Neutrophil (primary cell): ENCODE data around the gene OTUD5.

Source experiments
- H3K27ac ChIP-seq: fragments of 200-600 bp; sonication (generic); 2 replicates; pipeline ENCODE4 v1.5.1; 2016; ENCODE audit warnings: mild to moderate bottlenecking, moderate library complexity
- H3K27me3 ChIP-seq: fragments of 200-600 bp; sonication (generic); 2 replicates; pipeline ENCODE4 v1.6.0; 2016; ENCODE audit warnings: mild to moderate bottlenecking
- H3K36me3 ChIP-seq: fragments of 200-600 bp; sonication (generic); 2 replicates; pipeline ENCODE4 v1.5.1; 2017
- H3K4me1 ChIP-seq, 2 experiments: fragments of 200-600 bp in 1 of 2; sonication (generic) in 1 of 2; 1 replicate in 1 of 2; 2 replicates in 1 of 2; pipeline versions ENCODE4 v1.5.1 to v1.6.1; 2013 to 2016; ENCODE audit warnings: low read depth in 1 of 2, low read length in 1 of 2, mild to moderate bottlenecking in 1 of 2, moderate library complexity in 1 of 2; ENCODE audit not compliant: control insufficient read depth in 1 of 2, insufficient read depth in 1 of 2
- H3K4me3 ChIP-seq, 2 experiments: fragments of 200-600 bp in 1 of 2; sonication (generic) in 1 of 2; 1 replicate in 1 of 2; 2 replicates in 1 of 2; pipeline ENCODE4 v1.5.1; 2013 to 2016; ENCODE audit warnings: low read depth in 1 of 2, low read length in 1 of 2, mild to moderate bottlenecking in 1 of 2, moderate library complexity in 1 of 2
- H3K9me3 ChIP-seq: fragments of 200-600 bp; sonication (generic); 2 replicates; pipeline ENCODE4 v1.5.1; 2016
- CTCF ChIP-seq: fragments of 200-600 bp; sonication (generic); IDR thresholded peaks from 2 replicates; pipeline ENCODE4 v1.5.1; 2016; ENCODE audit warnings: antibody characterized with exemption

The OTUD5 gene

GRCh38 chrX:48976086-48976485 is 18.7 kb upstream of the OTUD5 start:
- H3K4me3 ChIP-seq: no peak overlapping the region
- H3K9me3 ChIP-seq: no peaks in the 10 kb centered on the region
- H3K27me3 ChIP-seq: peaks cover 10% of the 10 kb centered on the region
- peaks cover 4 to 6% of the 10 kb centered on the region in 2 experiments for H3K4me1 ChIP-seq
- no peak for TF ChIP-seq CTCF
- peak overlapping the region; percentile 6 for H3K27ac ChIP-seq
- H3K36me3 ChIP-seq: peaks cover 61% of the 10 kb centered on the region

GRCh38 chrX:48975541-48975940 is 18.1 kb upstream of the OTUD5 start:
- no peaks in the 10 kb centered on the region for H3K9me3 ChIP-seq
- TF ChIP-seq CTCF: no peak

GRCh38 chrX:48975041-48975440 is 17.6 kb upstream of the OTUD5 start:
- Histone ChIP-seq H3K4me1 (peaks cover 4 to 6% of the 10 kb centered on the region in 2 experiments), H3K36me3 (peaks cover 55% of the 10 kb centered on the region), H3K9me3 (no peaks in the 10 kb centered on the region), H3K4me3 (no peak overlapping the region), H3K27me3 (peaks cover 15% of the 10 kb centered on the region), H3K27ac (no peak overlapping the region)
- no peak for TF ChIP-seq CTCF

More at GRCh38 chrX:48975541-48975940, 18.1 kb upstream of the OTUD5 start:
- Histone ChIP-seq H3K4me3 (no peak overlapping the region), H3K36me3 (peaks cover 57% of the 10 kb centered on the region), H3K27me3 (peaks cover 15% of the 10 kb centered on the region), H3K27ac (no peak overlapping the region), H3K4me1 (peaks cover 4 to 6% of the 10 kb centered on the region in 2 experiments)

GRCh38 chrX:48974574-48974973 is 17.2 kb upstream of the OTUD5 start:
- no peaks in the 10 kb centered on the region for H3K9me3 ChIP-seq
- peaks cover 15% of the 10 kb centered on the region for H3K27me3 ChIP-seq
- no peak overlapping the region for H3K4me3 ChIP-seq
- H3K27ac ChIP-seq: no peak overlapping the region
- H3K36me3 ChIP-seq: peaks cover 50% of the 10 kb centered on the region
- H3K4me1 ChIP-seq: peaks cover 4 to 6% of the 10 kb centered on the region in 2 experiments
- TF ChIP-seq CTCF: no peak

- Histone ChIP-seq H3K27ac (no peak overlapping the region), H3K9me3 (no peaks in the 10 kb centered on the region)
These were observed 16.6 kb upstream of the OTUD5 start for GRCh38 chrX:48974033-48974432.

More at GRCh38 chrX:48974033-48974432, 16.6 kb upstream of the OTUD5 start:
- TF ChIP-seq CTCF: no peak
- H3K4me1 ChIP-seq: peaks cover 4 to 6% of the 10 kb centered on the region in 2 experiments
- no peak overlapping the region for H3K4me3 ChIP-seq
- peaks cover 48% of the 10 kb centered on the region for H3K36me3 ChIP-seq
- peaks cover 15% of the 10 kb centered on the region for H3K27me3 ChIP-seq
